ENCODE measurements around the gene GABRA5. TPM values are rescaled to one million over a fixed set of nuclear protein-coding genes. Genes with fewer than 3 reads are reported as not detected.

GABRA5 gene
- total and polyA plus RNA-seq, 2 donors from 2014 or later = not detected

- Histone ChIP-seq H3K27ac (ENCODE audit: low read depth in 2 of 2, low read length in 2 of 2) (no peak within 1 kb of the TSS), H3K4me3 (ENCODE audit: low read length in 3 of 3) (peak within 1 kb of the TSS in 1 of 3 donors; percentile 12), H3K4me1 (ENCODE audit: control insufficient read depth in 2 of 3, insufficient read depth in 2 of 3, low read depth in 1 of 3, low read length in 3 of 3) (no peaks in the 10 kb centered on the region), H3K9me3 (ENCODE audit: control insufficient read depth in 2 of 3, insufficient read depth in 1 of 3, low read length in 3 of 3) (no peaks in the 10 kb centered on the region), H3K27me3 (ENCODE audit: control insufficient read depth, insufficient read depth, low read length) (peaks cover 3% of the 10 kb centered on the region), H3K36me3 (ENCODE audit: control insufficient read depth in 2 of 3, insufficient read depth in 3 of 3, low read length in 3 of 3) (no peaks in the 10 kb centered on the region), H3K9ac (ENCODE audit: low read length in 3 of 3) (no peak within 1 kb of the TSS)
- no peak for FAIRE-seq
- intact Hi-C loops (cut with DNase I) = no loop called here
- TF ChIP-seq, protein P1, sequence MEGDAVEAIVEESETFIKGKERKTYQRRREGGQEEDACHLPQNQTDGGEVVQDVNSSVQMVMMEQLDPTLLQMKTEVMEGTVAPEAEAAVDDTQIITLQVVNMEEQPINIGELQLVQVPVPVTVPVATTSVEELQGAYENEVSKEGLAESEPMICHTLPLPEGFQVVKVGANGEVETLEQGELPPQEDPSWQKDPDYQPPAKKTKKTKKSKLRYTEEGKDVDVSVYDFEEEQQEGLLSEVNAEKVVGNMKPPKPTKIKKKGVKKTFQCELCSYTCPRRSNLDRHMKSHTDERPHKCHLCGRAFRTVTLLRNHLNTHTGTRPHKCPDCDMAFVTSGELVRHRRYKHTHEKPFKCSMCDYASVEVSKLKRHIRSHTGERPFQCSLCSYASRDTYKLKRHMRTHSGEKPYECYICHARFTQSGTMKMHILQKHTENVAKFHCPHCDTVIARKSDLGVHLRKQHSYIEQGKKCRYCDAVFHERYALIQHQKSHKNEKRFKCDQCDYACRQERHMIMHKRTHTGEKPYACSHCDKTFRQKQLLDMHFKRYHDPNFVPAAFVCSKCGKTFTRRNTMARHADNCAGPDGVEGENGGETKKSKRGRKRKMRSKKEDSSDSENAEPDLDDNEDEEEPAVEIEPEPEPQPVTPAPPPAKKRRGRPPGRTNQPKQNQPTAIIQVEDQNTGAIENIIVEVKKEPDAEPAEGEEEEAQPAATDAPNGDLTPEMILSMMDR (IDR thresholded peaks at IDR 0.05; ENCODE audit: borderline replicate concordance, extremely low read depth, insufficient read depth) = no peak
- DNase-seq = peak in 4 of 5 donors; percentile 68 to 80 (median 74)
Measured at GRCh38 chr15:26970712-26971210, 103.9 kb downstream of the GABRA5 start, which contains the start of gene GABRG3. Gene GABRG3, plus strand, starts transcription at chr15:26971181.

DNA sequence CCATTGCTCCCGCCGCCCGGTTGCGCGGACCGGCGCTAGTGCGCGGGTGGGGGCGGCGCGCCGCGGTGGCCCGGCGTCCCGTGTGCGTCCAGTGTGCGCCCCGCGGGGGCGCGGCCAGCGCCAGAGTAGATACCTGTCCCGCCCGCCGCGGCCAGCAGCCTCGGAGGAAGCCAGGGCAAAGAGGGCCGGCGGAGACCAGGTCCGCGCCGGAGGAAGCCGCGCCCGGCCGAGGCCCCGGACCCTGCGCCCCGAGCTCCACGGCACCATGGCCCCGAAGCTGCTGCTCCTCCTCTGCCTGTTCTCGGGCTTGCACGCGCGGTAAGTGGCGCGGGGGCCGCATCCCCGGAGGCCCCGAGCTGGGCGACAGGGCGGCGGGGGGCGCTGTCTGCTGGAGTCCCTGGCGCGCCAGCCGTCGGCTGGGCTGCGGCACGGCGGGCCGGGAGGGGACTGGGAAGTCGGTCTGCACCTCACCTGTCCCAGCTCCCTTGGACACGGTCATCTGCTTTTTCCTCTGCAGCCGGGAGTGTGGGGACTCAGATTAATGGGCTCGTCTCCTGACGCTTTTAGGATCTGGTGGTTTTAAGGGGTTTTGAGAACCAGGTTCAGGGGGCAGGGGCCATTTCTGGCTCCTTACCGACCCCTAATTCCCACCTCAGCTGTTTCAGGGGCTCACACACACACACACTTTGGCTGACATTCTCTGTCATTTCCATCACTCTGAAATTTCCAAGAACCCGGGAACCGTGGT is 104.6 kb downstream of the GABRA5 start:
- Histone ChIP-seq H3K9ac (ENCODE audit: low read length in 3 of 3) (no peak overlapping the region), H3K27ac (ENCODE audit: low read depth in 2 of 2, low read length in 2 of 2) (no peak overlapping the region), H3K27me3 (ENCODE audit: control insufficient read depth, insufficient read depth, low read length) (peaks cover 3% of the 10 kb centered on the region), H3K4me1 (ENCODE audit: control insufficient read depth in 2 of 3, insufficient read depth in 2 of 3, low read depth in 1 of 3, low read length in 3 of 3) (no peaks in the 10 kb centered on the region), H3K36me3 (ENCODE audit: control insufficient read depth in 2 of 3, insufficient read depth in 3 of 3, low read length in 3 of 3) (no peaks in the 10 kb centered on the region), H3K9me3 (ENCODE audit: control insufficient read depth in 2 of 3, insufficient read depth in 1 of 3, low read length in 3 of 3) (no peaks in the 10 kb centered on the region), H3K4me3 (ENCODE audit: low read length in 3 of 3) (no peak overlapping the region)
- TF ChIP-seq, protein P1 (IDR thresholded peaks at IDR 0.05; ENCODE audit: borderline replicate concordance, extremely low read depth, insufficient read depth) = no peak
- intact Hi-C loops (cut with DNase I) = no loop called here
- peak in 4 of 5 donors; percentile 41 to 64 (median 56) for DNase-seq
- FAIRE-seq = no peak

DNA sequence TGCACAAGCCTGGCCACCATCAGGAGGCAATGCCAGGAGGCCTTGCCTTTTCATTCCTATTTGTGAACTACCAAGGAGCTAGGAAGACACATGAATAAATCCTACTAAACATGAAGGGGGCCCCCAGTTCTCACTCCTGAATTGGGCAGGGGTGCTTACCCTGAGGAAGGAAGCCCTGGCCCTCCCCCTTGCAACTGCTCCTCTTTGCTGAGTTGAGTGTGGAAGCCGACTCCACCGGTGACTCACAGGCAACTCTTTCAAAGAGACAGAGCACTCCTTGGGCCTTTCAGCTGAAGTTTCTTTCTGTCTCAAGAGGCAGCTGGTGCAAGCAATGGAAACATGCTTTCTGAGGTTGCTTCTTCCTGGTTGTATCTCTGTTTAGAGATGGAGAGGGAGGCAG is 105.8 kb downstream of the GABRA5 start:
- Histone ChIP-seq H3K27me3 (ENCODE audit: control insufficient read depth, insufficient read depth, low read length) (no peaks in the 10 kb centered on the region), H3K9me3 (ENCODE audit: control insufficient read depth in 2 of 3, insufficient read depth in 1 of 3, low read length in 3 of 3) (no peaks in the 10 kb centered on the region), H3K4me3 (ENCODE audit: low read length in 3 of 3) (no peak overlapping the region), H3K4me1 (ENCODE audit: control insufficient read depth in 2 of 3, insufficient read depth in 2 of 3, low read depth in 1 of 3, low read length in 3 of 3) (no peaks in the 10 kb centered on the region), H3K36me3 (ENCODE audit: control insufficient read depth in 2 of 3, insufficient read depth in 3 of 3, low read length in 3 of 3) (no peaks in the 10 kb centered on the region), H3K27ac (ENCODE audit: low read depth in 2 of 2, low read length in 2 of 2) (no peak overlapping the region), H3K9ac (ENCODE audit: low read length in 3 of 3) (no peak overlapping the region)
- DNase-seq = no peak
- TF ChIP-seq, protein P1 (IDR thresholded peaks at IDR 0.05; ENCODE audit: borderline replicate concordance, extremely low read depth, insufficient read depth) = no peak
- FAIRE-seq = no peak
- intact Hi-C loops (cut with DNase I) = no loop called here

Data from kidney (tissue), 14 donors.